HG03064 (cell line): ENCODE results near the gene PAK5.

ENCODE experiments used
- ATAC-seq: cut with Tn5 transposase; IDR thresholded peaks from one replicate; pipeline ENCODE4 v1.9.1; 2021; ENCODE audit warnings: low read depth; ENCODE audit not compliant: unreplicated experiment

The PAK5 gene

GRCh38 chr20:9794831-9795230 lies 44.0 kb downstream of the PAK5 start:
- ATAC-seq = no peak

GRCh38 chr20:9792674-9793073 lies 46.2 kb downstream of the PAK5 start:
- no peak for ATAC-seq

GRCh38 chr20:9789131-9789530 lies 49.7 kb downstream of the PAK5 start:
- ATAC-seq = no peak

- ATAC-seq = no peak
Observed at GRCh38 chr20:9775176-9775575, 63.7 kb downstream of the PAK5 start.

- no peak for ATAC-seq
Observed at GRCh38 chr20:9769954-9770353, 68.9 kb downstream of the PAK5 start.

- no peak for ATAC-seq
Observed at GRCh38 chr20:9761476-9761875, 77.4 kb downstream of the PAK5 start.

GRCh38 chr20:9759392-9759791 lies 79.5 kb downstream of the PAK5 start:
- ATAC-seq = no peak

- no peak for ATAC-seq
Observed at GRCh38 chr20:9758752-9759151, 80.1 kb downstream of the PAK5 start.

GRCh38 chr20:9756660-9757059 lies 82.2 kb downstream of the PAK5 start:
- no peak for ATAC-seq

- no peak for ATAC-seq
Observed at GRCh38 chr20:9755301-9755700, 83.6 kb downstream of the PAK5 start.

GRCh38 chr20:9744551-9744950 lies 94.3 kb downstream of the PAK5 start:
- no peak for ATAC-seq

GRCh38 chr20:9743871-9744270 lies 95.0 kb downstream of the PAK5 start:
- no peak for ATAC-seq

- no peak for ATAC-seq
Observed at GRCh38 chr20:9742821-9743220, 96.1 kb downstream of the PAK5 start.

- ATAC-seq = no peak
Observed at GRCh38 chr20:9741996-9742395, 96.9 kb downstream of the PAK5 start.

GRCh38 chr20:9740486-9740885 lies 98.4 kb downstream of the PAK5 start:
- no peak for ATAC-seq

GRCh38 chr20:9739991-9740390 lies 98.9 kb downstream of the PAK5 start:
- ATAC-seq = no peak

- ATAC-seq = no peak
Observed at GRCh38 chr20:9736373-9736772, 102.5 kb downstream of the PAK5 start.

- ATAC-seq = no peak
Observed at GRCh38 chr20:9723501-9724202, 115.2 kb downstream of the PAK5 start.

- no peak for ATAC-seq
Observed at GRCh38 chr20:9711872-9712271, 127.0 kb downstream of the PAK5 start.

- no peak for ATAC-seq
Observed at GRCh38 chr20:9710685-9711084, 128.2 kb downstream of the PAK5 start.

- ATAC-seq = no peak
Observed at GRCh38 chr20:9705722-9706476, 133.0 kb downstream of the PAK5 start.

GRCh38 chr20:9699181-9699580 lies 139.7 kb downstream of the PAK5 start:
- no peak for ATAC-seq
